Panc1 (cell line): Measurements from ENCODE around the gene TNNI3K. TPM values are rescaled to one million over a fixed set of nuclear protein-coding genes. Genes with fewer than 3 reads are reported as not detected.

ENCODE experiments used
- ATAC-seq: fragments of 200-7000 bp; cut with Tn5 transposase; 2 replicates; pipeline ENCODE4 v1.9.1; 2020; ENCODE audit warnings: mild to moderate bottlenecking, moderate library complexity
- BruUV-seq: library from RNA; stranded (reverse); fragments of 400-500 nt; replicated peaks from 2 replicates; lab custom pipeline; 2021; lab: Mats Ljungman, UMichigan
- CTCF ChIA-PET: fragments of 300-600 bp; sonication (Branson Sonifier 250); formaldehyde crosslinking; loops from one replicate; lab custom pipeline; 2022; ENCODE audit warnings: antibody characterized with exemption; lab: Charles Lee
- POLR2A ChIA-PET: fragments of 300-600 bp; sonication (Branson Sonifier 250); formaldehyde crosslinking; loops from one replicate; lab custom pipeline; 2022; ENCODE audit warnings: antibody characterized with exemption; lab: Charles Lee
- DNase-seq: peaks from one replicate; pipeline ENCODE4 v3.0.0-alpha.2; 2010; ENCODE audit warnings: low read depth, low spot score
- H3K27ac ChIP-seq: 2 replicates; pipeline ENCODE4 v1.5.1; 2011; ENCODE audit warnings: mild to moderate bottlenecking, low read length, inconsistent platforms
- H3K27me3 ChIP-seq: fragments of 200-500 bp; sonication (Bioruptor generic); 2 replicates; pipeline ENCODE4 v1.6.0; 2014; ENCODE audit warnings: low read length, inconsistent platforms; ENCODE audit not compliant: control insufficient read depth, insufficient read depth
- H3K36me3 ChIP-seq: fragments of 200-500 bp; sonication (Bioruptor generic); 2 replicates; pipeline ENCODE4 v1.5.1; 2014; ENCODE audit warnings: inconsistent platforms, mild to moderate bottlenecking, low read length, moderate library complexity; ENCODE audit not compliant: control insufficient read depth, insufficient read depth
- H3K4me1 ChIP-seq: 2 replicates; pipeline ENCODE4 v1.5.1; 2011; ENCODE audit warnings: inconsistent platforms, mild to moderate bottlenecking, low read length, moderate library complexity; ENCODE audit not compliant: control insufficient read depth, insufficient read depth
- H3K4me3 ChIP-seq, 2 experiments: 2 replicates each; pipeline ENCODE4 v1.5.1; 2011 to 2012; ENCODE audit warnings: low read depth in 2 of 2, low read length in 2 of 2, mild to moderate bottlenecking in 2 of 2, inconsistent platforms in 1 of 2, moderate library complexity in 1 of 2
- H3K9me3 ChIP-seq: fragments of 200-500 bp; sonication (Bioruptor generic); 2 replicates; pipeline ENCODE4 v1.5.1; 2014; ENCODE audit warnings: low read depth, mild to moderate bottlenecking, inconsistent platforms, low read length, moderate library complexity; ENCODE audit not compliant: control insufficient read depth, insufficient read depth
- CTCF ChIP-seq: fragments of 450-650 bp; IDR thresholded peaks from 2 replicates; pipeline ENCODE4 v1.5.1; 2017; ENCODE audit warnings: mild to moderate bottlenecking
- POLR2AphosphoS5 ChIP-seq: IDR thresholded peaks from 2 replicates; pipeline ENCODE4 v1.6.1; 2012; ENCODE audit warnings: mild to moderate bottlenecking, low read depth, low read length, moderate library complexity
- REST ChIP-seq, 2 experiments: IDR thresholded peaks; 2 replicates each; pipeline ENCODE4 v1.6.1; 2011 to 2012; ENCODE audit warnings: low read depth in 2 of 2, control low read depth in 1 of 2, low read length in 1 of 2, mild to moderate bottlenecking in 1 of 2, moderate library complexity in 1 of 2; ENCODE audit not compliant: insufficient read depth in 1 of 2
- SIN3A ChIP-seq: IDR thresholded peaks from 2 replicates; pipeline ENCODE4 v1.6.1; 2012; ENCODE audit warnings: low read depth, mild to moderate bottlenecking, low read length, moderate library complexity, borderline replicate concordance; ENCODE audit not compliant: insufficient read depth
- TCF7L2 ChIP-seq: IDR thresholded peaks from 2 replicates; pipeline ENCODE4 v1.6.1; 2011; ENCODE audit warnings: mild to moderate bottlenecking, low read depth, low read length, inconsistent platforms
- in situ Hi-C: cut with HindIII; loops from 2 replicates; pipeline ENCODE4 v1.10.0; 2016; ENCODE audit warnings: low sequenced_read_pairs, low pct_unique_long_range_greater_than_20kb
- intact Hi-C: fragments of 100-400 bp; cut with micrococcal nuclease; formaldehyde crosslinking; loops from one replicate; pipeline ENCODE4 v1.10.0; 2022; ENCODE audit not compliant: unreplicated experiment
- total RNA-seq: library from RNA; stranded (reverse); gene quantifications from one replicate; pipeline ENCODE4 v1.2.1, GENCODE V29; 2021; ENCODE audit not compliant: unreplicated experiment

Gene TNNI3K
- total RNA-seq, 1 experiment from 2014 or later, result not detected

- Histone ChIP-seq H3K4me1 (no peaks in the 10 kb centered on the region), H3K27me3 (no peaks in the 10 kb centered on the region), H3K36me3 (no peaks in the 10 kb centered on the region), H3K4me3 (no peak overlapping the region), H3K27ac (no peak overlapping the region), H3K9me3 (no peaks in the 10 kb centered on the region)
- intact Hi-C loops, result no loop called here
- DNase-seq (no peak), ATAC-seq (no peak)
- in situ Hi-C loops, result no loop called here
- ChIA-PET POLR2A (no interaction called here), CTCF (no interaction called here)
- BruUV-seq, result no TSS peak
- TF ChIP-seq CTCF (no peak), REST (IDR thresholded peaks at IDR 0.05; ENCODE audit: insufficient read depth in 1 of 2, low read depth in 2 of 2, low read length in 1 of 2) (no peak), POLR2AphosphoS5 (no peak), TCF7L2 (no peak), SIN3A (no peak)
These were observed 314.7 kb downstream of the TNNI3K start for GRCh38 chr1:74549932-74550331.

- H3K4me3 ChIP-seq, result no peak overlapping the region
- ChIA-PET CTCF (no interaction called here), POLR2A (interaction anchor here (0.6 kb wide), 1 partner anchor 9 kb away, joined by 5 read pairs; no protein-coding TSS in a partner anchor)
- intact Hi-C loops (no loop called here), in situ Hi-C loops (no loop called here)
- no peak overlapping the region for H3K27ac ChIP-seq
- H3K27me3 ChIP-seq, result no peaks in the 10 kb centered on the region; the same call in 1 of the 2 replicates
- no peak for DNase-seq
- no peaks in the 10 kb centered on the region for H3K36me3 ChIP-seq
- no peak for ATAC-seq
- no peak for TF ChIP-seq REST (IDR thresholded peaks at IDR 0.05; ENCODE audit: insufficient read depth in 1 of 2, low read depth in 2 of 2, low read length in 1 of 2)
- TF ChIP-seq POLR2AphosphoS5, result no peak
- no peak for TF ChIP-seq SIN3A
- no peak for TF ChIP-seq TCF7L2
- TF ChIP-seq CTCF, result no peak
- no TSS peak for BruUV-seq
- H3K4me1 ChIP-seq, result no peaks in the 10 kb centered on the region
- H3K9me3 ChIP-seq, result no peaks in the 10 kb centered on the region
These were observed 335.8 kb downstream of the TNNI3K start for GRCh38 chr1:74570797-74571492.
